ENCODE results near the gene HIVEP3. TPM values are rescaled to one million over a fixed set of nuclear protein-coding genes. Genes with fewer than 3 reads are reported as not detected.

The HIVEP3 gene
- total and polyA plus RNA-seq, 5 experiments from 2014 or later: 5.5 to 9.8 (median 6.3) TPM

GRCh38 chr1:41733021-41733420 is 185.7 kb downstream of the HIVEP3 start:
- H3K27me3 Mint-ChIP-seq: no peaks in the 10 kb centered on the region
- no peak overlapping the region for H3K27ac Mint-ChIP-seq
- H3K4me1 Mint-ChIP-seq: peaks cover 13 to 59% (median 20%) of the 10 kb centered on the region in 4 donors
- peaks cover 0 to 1% (median 0%) of the 10 kb centered on the region in 9 donors for H3K9me3 Mint-ChIP-seq
- POLR2A ChIA-PET: no interaction called here
- no peaks in the 10 kb centered on the region for H3K36me3 Mint-ChIP-seq
- H3K4me3 Mint-ChIP-seq: no peak overlapping the region
- DNase-seq (no peak), ATAC-seq (no peak)

DNA sequence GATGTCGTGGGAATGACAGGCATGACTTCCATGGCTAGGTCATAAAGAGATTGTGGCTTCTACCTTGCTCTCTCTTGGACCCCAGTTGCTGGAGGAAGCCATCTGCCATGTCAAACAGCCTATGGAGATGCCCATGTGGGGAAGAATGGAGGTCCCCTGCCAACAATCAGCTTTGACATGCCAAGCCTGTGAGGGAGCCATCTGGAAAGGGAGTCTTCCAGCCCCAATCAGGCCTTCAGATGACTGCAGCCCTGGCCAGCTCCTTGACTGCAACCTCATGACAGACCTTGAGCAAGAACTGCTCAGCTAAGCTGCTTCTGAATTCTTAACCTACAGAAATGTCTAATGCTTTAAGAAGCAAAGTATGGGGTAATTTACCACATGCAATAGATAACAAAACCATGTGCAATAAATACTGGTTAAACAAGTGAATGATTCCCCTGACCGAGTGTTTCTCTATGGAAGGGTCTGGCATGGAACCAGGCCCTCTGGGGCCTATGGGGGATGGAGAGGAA is 187.1 kb downstream of the HIVEP3 start:
- H3K4me1 Mint-ChIP-seq: peaks cover 21 to 64% (median 31%) of the 10 kb centered on the region in 4 donors
- no peak overlapping the region for H3K27ac Mint-ChIP-seq
- POLR2A ChIA-PET: no interaction called here
- no peaks in the 10 kb centered on the region for H3K36me3 Mint-ChIP-seq
- no peak for DNase-seq
- H3K27me3 Mint-ChIP-seq: no peaks in the 10 kb centered on the region
- ATAC-seq: no peak
- H3K4me3 Mint-ChIP-seq: no peak overlapping the region
- H3K9me3 Mint-ChIP-seq: peaks cover 0 to 1% (median 0%) of the 10 kb centered on the region in 9 donors

DNA sequence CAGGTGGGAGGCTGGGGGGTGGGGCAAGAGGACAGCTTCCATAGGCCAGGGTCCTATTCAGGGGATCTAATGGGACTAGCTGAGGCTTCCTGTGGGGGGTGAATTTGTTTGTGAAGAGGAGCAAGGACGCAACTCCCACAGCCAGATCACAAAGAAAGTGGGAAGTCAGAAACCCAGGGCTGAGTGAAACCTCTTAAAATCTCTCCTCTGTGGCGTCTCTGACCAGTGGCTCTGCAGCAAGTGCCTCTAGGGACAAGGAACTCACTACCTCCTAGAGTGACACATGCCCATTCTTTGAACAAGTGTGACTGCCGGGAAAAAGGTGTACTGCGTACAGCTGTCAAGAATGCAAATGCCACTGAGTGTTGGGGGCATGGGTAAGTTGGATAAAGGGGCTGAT is 187.9 kb downstream of the HIVEP3 start:
- Mint-ChIP-seq H3K36me3 (no peaks in the 10 kb centered on the region), H3K27ac (peak overlapping the region in 1 of 10 donors; percentile 48), H3K4me1 (peaks cover 25 to 71% (median 36%) of the 10 kb centered on the region in 4 donors), H3K27me3 (no peaks in the 10 kb centered on the region), H3K4me3 (no peak overlapping the region), H3K9me3 (peaks cover 0 to 1% (median 0%) of the 10 kb centered on the region in 9 donors)
- POLR2A ChIA-PET: no interaction called here
- ATAC-seq: no peak
- DNase-seq: no peak

- POLR2A ChIA-PET: no interaction called here
These were observed 190.1 kb downstream of the HIVEP3 start for GRCh38 chr1:41728403-41729202.

DNA sequence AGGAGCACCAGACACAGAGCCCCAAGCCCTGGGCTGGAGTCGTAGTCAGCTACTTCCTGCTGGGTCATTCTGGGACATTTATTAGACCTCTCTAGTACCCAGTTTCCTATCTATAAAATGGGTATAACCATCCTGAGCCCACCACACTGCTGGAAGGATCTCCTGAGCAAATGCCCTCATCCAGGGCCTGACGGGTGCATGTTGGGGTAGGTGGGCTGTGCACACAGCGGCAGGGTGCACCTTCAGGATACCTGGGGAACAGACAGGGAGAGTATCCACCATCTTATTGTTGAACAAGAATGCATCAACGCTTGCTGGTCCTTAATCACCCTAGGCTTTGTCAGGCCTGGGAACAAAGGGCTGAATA is 191.0 kb downstream of the HIVEP3 start:
- ATAC-seq: no peak
- peak overlapping the region in 3 of 10 donors; percentile 14 to 78 (median 42) for H3K27ac Mint-ChIP-seq
- POLR2A ChIA-PET: no interaction called here

More at GRCh38 chr1:41728403-41729202, 190.1 kb downstream of the HIVEP3 start:
- DNase-seq (peak in 2 of 10 donors; percentile 23 to 24), ATAC-seq (peak; percentile 48 to 67)
- H3K4me3 Mint-ChIP-seq: peak overlapping the region in 2 of 10 donors; percentile 50 to 68
- peaks cover 0 to 1% (median 0%) of the 10 kb centered on the region in 9 donors for H3K9me3 Mint-ChIP-seq
- H3K4me1 Mint-ChIP-seq: peaks cover 25 to 60% (median 32%) of the 10 kb centered on the region in 4 donors
- no peaks in the 10 kb centered on the region for H3K27me3 Mint-ChIP-seq
- no peaks in the 10 kb centered on the region for H3K36me3 Mint-ChIP-seq
- H3K27ac Mint-ChIP-seq: peak overlapping the region in 4 of 10 donors; percentile 27 to 78 (median 40)

GRCh38 chr1:41726899-41727748 is 191.6 kb downstream of the HIVEP3 start:
- Mint-ChIP-seq H3K9me3 (peaks cover 0 to 1% (median 0%) of the 10 kb centered on the region in 9 donors), H3K27me3 (no peaks in the 10 kb centered on the region), H3K4me1 (peaks cover 28 to 66% (median 33%) of the 10 kb centered on the region in 4 donors), H3K4me3 (peak overlapping the region in 9 of 10 donors; percentile 39 to 88 (median 65)), H3K36me3 (no peaks in the 10 kb centered on the region), H3K27ac (peak overlapping the region in 4 of 10 donors; percentile 42 to 87 (median 70))
- ATAC-seq: peak; percentile 18 to 47
- POLR2A ChIA-PET: no interaction called here
- peak in 2 of 10 donors; percentile 13 to 39 for DNase-seq

More for the DNA sequence above, 191.0 kb downstream of the HIVEP3 start:
- no peak for DNase-seq
- peaks cover 0 to 1% (median 0%) of the 10 kb centered on the region in 9 donors for H3K9me3 Mint-ChIP-seq
- H3K27me3 Mint-ChIP-seq: no peaks in the 10 kb centered on the region
- peaks cover 25 to 66% (median 32%) of the 10 kb centered on the region in 4 donors for H3K4me1 Mint-ChIP-seq
- H3K36me3 Mint-ChIP-seq: no peaks in the 10 kb centered on the region
- peak overlapping the region in 3 of 10 donors; percentile 68 to 88 (median 78) for H3K4me3 Mint-ChIP-seq

GRCh38 chr1:41726292-41726691 is 192.4 kb downstream of the HIVEP3 start:
- no peaks in the 10 kb centered on the region for H3K9me3 Mint-ChIP-seq
- DNase-seq (no peak), ATAC-seq (no peak)
- H3K36me3 Mint-ChIP-seq: no peaks in the 10 kb centered on the region
- H3K4me1 Mint-ChIP-seq: peaks cover 25 to 68% (median 33%) of the 10 kb centered on the region in 4 donors
- H3K4me3 Mint-ChIP-seq: peak overlapping the region in 5 of 10 donors; percentile 10 to 88 (median 57)
- POLR2A ChIA-PET: no interaction called here
- H3K27ac Mint-ChIP-seq: peak overlapping the region in 4 of 10 donors; percentile 7 to 70 (median 50)
- H3K27me3 Mint-ChIP-seq: no peaks in the 10 kb centered on the region

- Mint-ChIP-seq H3K9me3 (no peaks in the 10 kb centered on the region), H3K36me3 (no peaks in the 10 kb centered on the region), H3K4me3 (no peak overlapping the region), H3K27ac (no peak overlapping the region), H3K27me3 (no peaks in the 10 kb centered on the region), H3K4me1 (peaks cover 25 to 68% (median 33%) of the 10 kb centered on the region in 4 donors)
- DNase-seq (no peak), ATAC-seq (no peak)
- POLR2A ChIA-PET: no interaction called here
These were observed 193.8 kb downstream of the HIVEP3 start for GRCh38 chr1:41724926-41725325.

- POLR2A ChIA-PET: no interaction called here
- DNase-seq: no peak
- Mint-ChIP-seq H3K9me3 (no peaks in the 10 kb centered on the region), H3K36me3 (no peaks in the 10 kb centered on the region), H3K4me1 (peaks cover 23 to 63% (median 31%) of the 10 kb centered on the region in 4 donors), H3K27me3 (no peaks in the 10 kb centered on the region), H3K27ac (no peak overlapping the region), H3K4me3 (no peak overlapping the region)
- ATAC-seq: no peak
These were observed 194.5 kb downstream of the HIVEP3 start for GRCh38 chr1:41724248-41724647.

GRCh38 chr1:41723786-41724185 is 194.9 kb downstream of the HIVEP3 start:
- POLR2A ChIA-PET: no interaction called here
- H3K9me3 Mint-ChIP-seq: no peaks in the 10 kb centered on the region
- ATAC-seq (no peak), DNase-seq (no peak)
- no peaks in the 10 kb centered on the region for H3K36me3 Mint-ChIP-seq
- no peaks in the 10 kb centered on the region for H3K27me3 Mint-ChIP-seq
- H3K4me1 Mint-ChIP-seq: peaks cover 21 to 63% (median 28%) of the 10 kb centered on the region in 4 donors
- no peak overlapping the region for H3K27ac Mint-ChIP-seq
- no peak overlapping the region for H3K4me3 Mint-ChIP-seq

- DNase-seq: no peak
- peaks cover 11 to 47% (median 14%) of the 10 kb centered on the region in 4 donors for H3K4me1 Mint-ChIP-seq
- no peak overlapping the region for H3K27ac Mint-ChIP-seq
- POLR2A ChIA-PET: interaction anchor here (0.9 kb wide), 1 partner anchor 193 kb away, joined by 3 read pairs; no protein-coding TSS in a partner anchor
- H3K36me3 Mint-ChIP-seq: no peaks in the 10 kb centered on the region
- H3K27me3 Mint-ChIP-seq: no peaks in the 10 kb centered on the region
- no peak overlapping the region for H3K4me3 Mint-ChIP-seq
- ATAC-seq: no peak
- H3K9me3 Mint-ChIP-seq: no peaks in the 10 kb centered on the region
These were observed 196.5 kb downstream of the HIVEP3 start for GRCh38 chr1:41722184-41722583.

DNA sequence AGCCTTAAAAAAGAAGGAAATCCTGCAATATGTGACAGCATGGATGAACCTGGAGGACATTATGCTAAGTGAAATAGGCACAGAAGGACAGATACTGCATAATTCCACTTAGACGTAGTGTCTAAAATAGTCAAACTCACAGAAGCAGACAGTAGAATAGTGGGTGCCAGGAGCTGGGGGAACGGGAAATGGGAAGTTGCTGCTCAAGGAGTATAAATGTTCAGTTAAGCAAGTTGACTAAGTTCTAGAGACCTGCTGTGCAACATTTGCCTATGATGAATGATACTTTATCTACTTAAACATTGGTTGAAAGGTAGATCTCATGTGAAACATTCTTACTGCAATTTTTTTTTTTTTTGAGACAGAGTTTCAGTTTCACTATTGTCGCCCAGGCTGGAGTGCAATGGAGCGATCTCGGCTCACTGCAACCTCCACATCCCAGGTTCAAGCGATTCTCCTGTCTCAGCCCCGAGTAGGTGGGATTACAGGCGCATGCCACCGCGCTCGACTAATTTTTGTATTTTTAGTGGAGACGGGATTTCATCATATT is 197.8 kb downstream of the HIVEP3 start:
- H3K4me3 Mint-ChIP-seq: peak overlapping the region in 2 of 10 donors; percentile 32 to 78
- POLR2A ChIA-PET: no interaction called here
- peaks cover 2 to 37% (median 5%) of the 10 kb centered on the region in 4 donors for H3K4me1 Mint-ChIP-seq
- no peaks in the 10 kb centered on the region for H3K9me3 Mint-ChIP-seq
- no peaks in the 10 kb centered on the region for H3K36me3 Mint-ChIP-seq
- no peaks in the 10 kb centered on the region for H3K27me3 Mint-ChIP-seq
- no peak for DNase-seq
- H3K27ac Mint-ChIP-seq: peak overlapping the region in 2 of 10 donors; percentile 53 to 74
- ATAC-seq: no peak

Data from naive thymus-derived CD8-positive, alpha-beta T cell (primary cell).